Loucy (cell line): ENCODE measurements around the gene POLR1H.

Source experiments
- H2AFZ ChIP-seq: fragments of 200-600 bp; sonication (generic); 2 replicates; pipeline ENCODE4 v1.6.0; 2016; ENCODE audit warnings: antibody characterized with exemption, mild to moderate bottlenecking, low read length, moderate library complexity
- H3F3A ChIP-seq: fragments of 200-600 bp; 2 replicates; pipeline ENCODE4 v1.6.0; 2016; ENCODE audit warnings: antibody characterized with exemption, low read depth, mild to moderate bottlenecking
- H3K27me3 ChIP-seq: fragments of 200-600 bp; sonication (generic); 2 replicates; pipeline ENCODE4 v1.6.1; 2014; ENCODE audit warnings: low read length, mild to moderate bottlenecking; ENCODE audit not compliant: insufficient read depth, poor library complexity, severe bottlenecking
- H3K36me3 ChIP-seq: fragments of 200-600 bp; sonication (generic); 2 replicates; pipeline ENCODE4 v1.6.1; 2016; ENCODE audit warnings: low read length; ENCODE audit not compliant: insufficient read depth
- H3K4me1 ChIP-seq: fragments of 200-600 bp; sonication (generic); 2 replicates; pipeline ENCODE4 v1.5.1; 2014; ENCODE audit warnings: low read length, mild to moderate bottlenecking; ENCODE audit not compliant: insufficient read depth, poor library complexity, severe bottlenecking
- H3K4me2 ChIP-seq: fragments of 200-600 bp; sonication (generic); 2 replicates; pipeline ENCODE4 v1.6.0; 2014; ENCODE audit warnings: antibody characterized with exemption, low read length, low read depth, mild to moderate bottlenecking; ENCODE audit not compliant: poor library complexity, severe bottlenecking
- H3K4me3 ChIP-seq: fragments of 200-600 bp; sonication (generic); 2 replicates; pipeline ENCODE4 v1.5.1; 2014; ENCODE audit warnings: low read length, mild to moderate bottlenecking, mixed read lengths; ENCODE audit not compliant: poor library complexity, severe bottlenecking
- H3K79me2 ChIP-seq: fragments of 200-600 bp; sonication (generic); 2 replicates; pipeline ENCODE4 v1.6.1; 2014; ENCODE audit warnings: low read length; ENCODE audit not compliant: insufficient read depth
- H3K9ac ChIP-seq: fragments of 200-600 bp; sonication (generic); 2 replicates; pipeline ENCODE4 v1.6.0; 2014; ENCODE audit warnings: mild to moderate bottlenecking, low read depth, low read length, moderate library complexity; ENCODE audit not compliant: poor library complexity, severe bottlenecking
- H3K9me2 ChIP-seq: fragments of 200-600 bp; sonication (generic); replicated peaks from 2 replicates; pipeline ENCODE4 v1.6.1; 2016; ENCODE audit warnings: low read depth, low read length, mixed read lengths
- H3K9me3 ChIP-seq: fragments of 200-600 bp; sonication (generic); 2 replicates; pipeline ENCODE4 v1.6.1; 2014; ENCODE audit warnings: mild to moderate bottlenecking, antibody characterized with exemption, low read length, low read depth; ENCODE audit not compliant: insufficient read depth
- H4K20me1 ChIP-seq: fragments of 200-600 bp; sonication (generic); 2 replicates; pipeline ENCODE4 v1.6.0; 2014; ENCODE audit warnings: antibody characterized with exemption, low read length, mild to moderate bottlenecking; ENCODE audit not compliant: insufficient read depth, poor library complexity, severe bottlenecking
- EZH2phosphoT487 ChIP-seq: fragments of 200-600 bp; IDR thresholded peaks from 2 replicates; pipeline ENCODE4 v1.6.1; 2018; ENCODE audit warnings: antibody characterized with exemption, mild to moderate bottlenecking, moderate library complexity, borderline replicate concordance
- TF ChIP-seq, protein P1 (sequence below): fragments of 200-600 bp; sonication (generic); conservative IDR thresholded peaks from 2 replicates; pipeline ENCODE4 v1.5.1; 2014; ENCODE audit warnings: mild to moderate bottlenecking, antibody characterized with exemption, low read length

Gene POLR1H

DNA sequence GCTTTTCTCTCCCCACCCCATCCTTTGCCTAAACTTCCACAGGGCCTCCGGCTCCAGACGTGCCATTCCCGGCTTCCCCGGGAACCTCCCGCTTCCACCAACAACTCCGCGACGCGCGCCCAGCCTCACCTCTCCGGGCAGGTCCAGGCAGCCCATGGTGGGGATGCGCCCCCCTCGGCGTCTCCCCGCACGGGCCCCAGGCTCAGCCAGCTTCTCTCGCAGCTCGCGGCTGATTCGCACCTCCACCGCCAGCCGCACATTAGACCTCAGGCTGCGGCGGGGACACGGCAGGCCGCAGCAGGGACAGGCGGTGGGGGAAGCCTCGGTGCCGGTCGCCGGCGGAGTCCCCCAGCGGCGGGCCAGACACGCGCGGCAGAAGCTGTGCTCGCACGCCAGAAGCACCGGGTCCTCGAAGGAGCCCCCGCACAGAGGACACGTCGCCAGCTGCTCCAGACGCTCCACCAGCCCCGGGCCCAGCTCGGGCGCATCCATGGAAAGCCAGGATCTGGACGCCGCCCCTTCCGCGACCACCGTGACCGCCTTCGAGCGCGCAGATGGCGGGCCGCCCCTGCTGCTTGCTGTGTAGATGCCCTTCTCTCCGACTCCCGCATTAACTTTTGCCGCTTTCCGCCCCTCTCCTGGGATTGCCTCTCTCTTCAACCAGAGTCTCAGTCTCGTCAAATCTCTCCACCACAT lies 14.2 kb downstream of the POLR1H start, which contains the start of gene RNF39:
RNF39 (minus strand) TSS at position 676 of the 696 bp plus-strand sequence; CDS start at position 492, 184 bp downstream.
- TF ChIP-seq, protein P1, sequence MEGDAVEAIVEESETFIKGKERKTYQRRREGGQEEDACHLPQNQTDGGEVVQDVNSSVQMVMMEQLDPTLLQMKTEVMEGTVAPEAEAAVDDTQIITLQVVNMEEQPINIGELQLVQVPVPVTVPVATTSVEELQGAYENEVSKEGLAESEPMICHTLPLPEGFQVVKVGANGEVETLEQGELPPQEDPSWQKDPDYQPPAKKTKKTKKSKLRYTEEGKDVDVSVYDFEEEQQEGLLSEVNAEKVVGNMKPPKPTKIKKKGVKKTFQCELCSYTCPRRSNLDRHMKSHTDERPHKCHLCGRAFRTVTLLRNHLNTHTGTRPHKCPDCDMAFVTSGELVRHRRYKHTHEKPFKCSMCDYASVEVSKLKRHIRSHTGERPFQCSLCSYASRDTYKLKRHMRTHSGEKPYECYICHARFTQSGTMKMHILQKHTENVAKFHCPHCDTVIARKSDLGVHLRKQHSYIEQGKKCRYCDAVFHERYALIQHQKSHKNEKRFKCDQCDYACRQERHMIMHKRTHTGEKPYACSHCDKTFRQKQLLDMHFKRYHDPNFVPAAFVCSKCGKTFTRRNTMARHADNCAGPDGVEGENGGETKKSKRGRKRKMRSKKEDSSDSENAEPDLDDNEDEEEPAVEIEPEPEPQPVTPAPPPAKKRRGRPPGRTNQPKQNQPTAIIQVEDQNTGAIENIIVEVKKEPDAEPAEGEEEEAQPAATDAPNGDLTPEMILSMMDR = no peak
- TF ChIP-seq EZH2phosphoT487 = no peak
- no peaks in the 10 kb centered on the region for H3K9me3 ChIP-seq
- H3K4me3 ChIP-seq = peak within 1 kb of the TSS; percentile 47
- H2AFZ ChIP-seq = no peak within 1 kb of the TSS
- H3K4me1 ChIP-seq = peaks cover 29% of the 10 kb centered on the region
- H3K27me3 ChIP-seq = no peaks in the 10 kb centered on the region
- peak within 1 kb of the TSS; percentile 29 for H3K9ac ChIP-seq
- no peaks in the 10 kb centered on the region for H4K20me1 ChIP-seq
- peak within 1 kb of the TSS; percentile 74 for H3K4me2 ChIP-seq
- H3K9me2 ChIP-seq = no peaks in the 10 kb centered on the region
- H3K36me3 ChIP-seq = no peaks in the 10 kb centered on the region
- H3K79me2 ChIP-seq = no peaks in the 10 kb centered on the region
- peaks cover 3% of the 10 kb centered on the region; the same call in 1 of the 2 replicates for H3F3A ChIP-seq

DNA sequence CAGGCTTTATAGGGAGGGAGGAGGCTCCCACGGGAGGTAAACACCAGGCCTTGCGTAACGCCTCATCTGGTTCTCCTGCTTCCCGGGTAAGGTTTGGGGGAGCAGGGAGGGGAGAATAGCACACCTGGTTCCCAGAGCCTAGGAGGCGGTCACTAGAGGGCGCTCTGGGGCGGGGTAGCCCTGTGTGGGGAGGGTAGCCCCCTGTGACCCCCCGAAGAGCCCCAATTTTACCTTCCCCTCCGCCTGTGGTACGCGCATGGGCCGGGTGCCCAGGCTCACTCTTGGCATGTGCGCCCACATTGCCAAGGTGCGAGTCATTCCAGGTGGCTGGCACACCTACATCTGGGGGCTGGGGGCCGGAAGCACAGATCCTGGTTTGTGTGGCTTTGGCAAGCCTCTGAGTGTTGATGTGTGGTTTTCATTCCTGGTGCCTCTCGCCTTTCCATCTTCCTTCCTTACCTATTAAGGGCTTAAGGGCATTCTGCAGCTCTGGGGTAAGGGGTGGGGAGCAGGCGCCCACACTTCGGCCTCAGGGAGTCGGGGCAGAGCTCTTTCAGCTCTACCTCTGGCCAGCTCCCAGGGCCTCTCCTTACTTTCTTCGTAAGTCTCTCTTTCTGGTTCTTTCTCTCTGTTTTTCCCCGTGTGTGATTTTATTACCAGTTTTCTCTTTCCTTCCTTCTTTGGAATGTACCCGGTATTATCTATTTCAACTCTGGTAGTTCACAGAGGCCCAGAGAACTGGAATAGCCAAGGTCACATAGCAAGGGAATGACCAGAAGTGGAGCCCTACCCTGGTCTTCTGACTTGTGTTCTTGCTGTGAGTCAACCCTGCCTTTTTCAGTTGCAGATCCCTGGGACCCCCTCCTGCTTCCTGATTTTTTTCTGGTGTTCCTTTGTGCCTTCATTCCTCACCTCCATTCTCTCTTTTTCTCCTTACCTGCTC lies 15.0 kb downstream of the POLR1H start:
- Histone ChIP-seq H3K36me3 (no peaks in the 10 kb centered on the region), H3K9me2 (no peaks in the 10 kb centered on the region), H3K4me2 (peak overlapping the region; percentile 74), H3K4me3 (peak overlapping the region; percentile 47), H3K4me1 (peaks cover 29% of the 10 kb centered on the region), H4K20me1 (no peaks in the 10 kb centered on the region), H3K27me3 (no peaks in the 10 kb centered on the region), H3K79me2 (no peaks in the 10 kb centered on the region), H3K9me3 (no peaks in the 10 kb centered on the region), H3K9ac (peak overlapping the region; percentile 29), H2AFZ (no peak overlapping the region), H3F3A (peaks cover 3% of the 10 kb centered on the region; the same call in 1 of the 2 replicates)
- TF ChIP-seq, protein P1 = peak; percentile 69
- TF ChIP-seq EZH2phosphoT487 = no peak

DNA sequence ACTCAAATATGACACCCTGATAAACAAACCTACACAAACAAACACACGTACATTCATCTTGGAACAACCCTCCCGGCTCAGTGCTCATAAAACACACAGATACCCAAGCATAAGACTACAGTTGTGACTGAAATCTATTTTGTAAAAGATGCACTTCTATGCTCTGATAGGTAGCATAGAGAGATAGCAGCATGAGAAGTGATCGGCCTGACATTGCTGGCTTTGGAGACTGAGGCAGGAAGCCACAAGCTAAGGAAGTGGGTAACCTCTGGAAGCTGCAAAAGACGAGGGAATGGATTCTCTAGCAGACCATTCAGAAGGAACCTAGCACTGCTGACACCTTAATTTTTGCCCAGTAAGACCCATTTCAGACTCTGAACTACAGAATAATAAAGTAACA lies 16.2 kb downstream of the POLR1H start:
- no peak for TF ChIP-seq EZH2phosphoT487
- TF ChIP-seq, protein P1 = no peak
- Histone ChIP-seq H4K20me1 (no peaks in the 10 kb centered on the region), H3K36me3 (no peaks in the 10 kb centered on the region), H3K4me3 (peak overlapping the region; percentile 47), H3K9me3 (no peaks in the 10 kb centered on the region), H3K27me3 (no peaks in the 10 kb centered on the region), H3K79me2 (no peaks in the 10 kb centered on the region), H3K4me2 (peak overlapping the region; percentile 74), H2AFZ (peak overlapping the region; percentile 38), H3K9me2 (no peaks in the 10 kb centered on the region), H3F3A (peaks cover 3% of the 10 kb centered on the region; the same call in 1 of the 2 replicates), H3K9ac (peak overlapping the region; percentile 29), H3K4me1 (peaks cover 29% of the 10 kb centered on the region)
